OCI-LY1 (cell line): ENCODE results near the gene KRTAP10-5.

Experiments used
- H2AFZ ChIP-seq: fragments of 200-600 bp; sonication (generic), shearing (Covaris generic); 2 replicates; pipeline ENCODE4 v1.6.0; 2014; ENCODE audit warnings: antibody characterized with exemption, mild to moderate bottlenecking, low read length
- H3F3A ChIP-seq: fragments of 200-600 bp; sonication (generic), shearing (Covaris generic); 2 replicates; pipeline ENCODE4 v1.6.0; 2014; ENCODE audit warnings: mild to moderate bottlenecking, antibody characterized with exemption, low read length, moderate library complexity; ENCODE audit not compliant: insufficient read depth
- H3K27ac ChIP-seq: fragments of 200-600 bp; sonication (generic); 2 replicates; pipeline ENCODE4 v1.5.1; 2014; ENCODE audit warnings: low read length, mixed run types, mild to moderate bottlenecking, low read depth; ENCODE audit not compliant: poor library complexity, severe bottlenecking
- H3K27me3 ChIP-seq: fragments of 200-600 bp; sonication (generic); 2 replicates; pipeline ENCODE4 v1.6.0; 2014; ENCODE audit warnings: antibody characterized with exemption, mild to moderate bottlenecking, low read length, moderate library complexity; ENCODE audit not compliant: insufficient read depth
- H3K36me3 ChIP-seq: fragments of 200-600 bp; sonication (generic); 2 replicates; pipeline ENCODE4 v1.6.1; 2014; ENCODE audit warnings: mild to moderate bottlenecking, antibody characterized with exemption, low read length, moderate library complexity, mixed read lengths; ENCODE audit not compliant: insufficient read depth
- H3K4me1 ChIP-seq: fragments of 200-600 bp; sonication (generic); 2 replicates; pipeline ENCODE4 v1.5.1; 2014; ENCODE audit warnings: mild to moderate bottlenecking, low read length, moderate library complexity; ENCODE audit not compliant: insufficient read depth, severe bottlenecking
- H3K4me2 ChIP-seq: fragments of 200-600 bp; sonication (generic), shearing (Covaris generic); 2 replicates; pipeline ENCODE4 v1.6.1; 2014; ENCODE audit warnings: low read length
- H3K4me3 ChIP-seq: fragments of 200-600 bp; sonication (generic); 2 replicates; pipeline ENCODE4 v1.5.1; 2014; ENCODE audit warnings: low read length, low read depth, mild to moderate bottlenecking, mixed read lengths; ENCODE audit not compliant: poor library complexity, severe bottlenecking
- H3K79me2 ChIP-seq: fragments of 200-600 bp; shearing (Covaris generic); 2 replicates; pipeline ENCODE4 v1.6.1; 2016; ENCODE audit warnings: mixed run types, low read length, mixed read lengths; ENCODE audit not compliant: insufficient read depth
- H3K9ac ChIP-seq: fragments of 200-600 bp; sonication (generic), shearing (Covaris generic); 2 replicates; pipeline ENCODE4 v1.6.1; 2014; ENCODE audit warnings: mild to moderate bottlenecking, low read length, mixed read lengths
- H3K9me2 ChIP-seq: fragments of 200-600 bp; sonication (generic), shearing (Covaris generic); 2 replicates; pipeline ENCODE4 v1.6.1; 2014; ENCODE audit warnings: low read depth, mild to moderate bottlenecking, low read length, mixed read lengths
- H3K9me3 ChIP-seq: fragments of 200-600 bp; shearing (Covaris generic); 2 replicates; pipeline ENCODE4 v1.6.1; 2014; ENCODE audit warnings: low read length, mixed read lengths
- H4K20me1 ChIP-seq: fragments of 200-600 bp; sonication (generic), shearing (Covaris generic); 2 replicates; pipeline ENCODE4 v1.6.0; 2016; ENCODE audit warnings: mild to moderate bottlenecking, low read length; ENCODE audit not compliant: insufficient read depth
- CTCF ChIP-seq: fragments of 200-600 bp; sonication (generic), shearing (Covaris generic); IDR thresholded peaks from 2 replicates; pipeline ENCODE4 v1.5.1; 2017; ENCODE audit warnings: mild to moderate bottlenecking, antibody characterized with exemption, low read length, moderate library complexity, mixed read lengths
- EZH2 ChIP-seq: fragments of 200-600 bp; sonication (generic), shearing (Covaris generic); IDR thresholded peaks from 2 replicates; pipeline ENCODE4 v1.8.0; 2017; ENCODE audit warnings: borderline replicate concordance, mixed run types, mild to moderate bottlenecking, antibody characterized with exemption, low read length, moderate library complexity, mixed read lengths

Gene KRTAP10-5

GRCh38 chr21:44615911-44616590, 35.6 kb upstream of the KRTAP10-5 start:
- TF ChIP-seq CTCF (no peak), EZH2 (no peak)
- H3K4me2 ChIP-seq: no peak overlapping the region
- 0 out of 2 replicates have a peak, but pooled peaks cover 5% of the 10 kb centered on the region for H3K9me3 ChIP-seq
- H3K36me3 ChIP-seq: no peaks in the 10 kb centered on the region
- H4K20me1 ChIP-seq: no peaks in the 10 kb centered on the region
- H3K27me3 ChIP-seq: no peaks in the 10 kb centered on the region; the same call in 1 of the 2 replicates
- H3K4me3 ChIP-seq: no peak overlapping the region
- no peaks in the 10 kb centered on the region for H3K79me2 ChIP-seq
- no peaks in the 10 kb centered on the region for H3K9me2 ChIP-seq
- H3K9ac ChIP-seq: no peak overlapping the region
- no peaks in the 10 kb centered on the region for H3F3A ChIP-seq
- H2AFZ ChIP-seq: no peak overlapping the region
- no peak overlapping the region for H3K27ac ChIP-seq
- H3K4me1 ChIP-seq: peaks cover 6% of the 10 kb centered on the region

GRCh38 chr21:44615466-44615865, 35.1 kb upstream of the KRTAP10-5 start:
- no peaks in the 10 kb centered on the region for H3K79me2 ChIP-seq
- no peak overlapping the region for H2AFZ ChIP-seq
- no peak overlapping the region for H3K9ac ChIP-seq
- no peak overlapping the region for H3K27ac ChIP-seq
- H3K4me1 ChIP-seq: peaks cover 6% of the 10 kb centered on the region
- H3K4me2 ChIP-seq: no peak overlapping the region
- H3K27me3 ChIP-seq: no peaks in the 10 kb centered on the region
- no peak overlapping the region for H3K4me3 ChIP-seq
- H4K20me1 ChIP-seq: no peaks in the 10 kb centered on the region
- 0 out of 2 replicates have a peak, but pooled peaks cover 5% of the 10 kb centered on the region for H3K9me3 ChIP-seq
- H3K9me2 ChIP-seq: no peaks in the 10 kb centered on the region
- TF ChIP-seq CTCF (no peak), EZH2 (no peak)
- H3K36me3 ChIP-seq: no peaks in the 10 kb centered on the region
- no peaks in the 10 kb centered on the region for H3F3A ChIP-seq

GRCh38 chr21:44614961-44615391, 34.6 kb upstream of the KRTAP10-5 start:
- H3F3A ChIP-seq: no peaks in the 10 kb centered on the region
- no peaks in the 10 kb centered on the region for H3K27me3 ChIP-seq

More at GRCh38 chr21:44614961-44615391, 34.6 kb upstream of the KRTAP10-5 start:
- Histone ChIP-seq H3K9me3 (0 out of 2 replicates have a peak, but pooled peaks cover 4% of the 10 kb centered on the region), H3K4me2 (no peak overlapping the region), H3K4me3 (no peak overlapping the region), H3K27ac (no peak overlapping the region), H3K79me2 (no peaks in the 10 kb centered on the region), H3K4me1 (peaks cover 6% of the 10 kb centered on the region), H2AFZ (no peak overlapping the region), H3K9me2 (no peaks in the 10 kb centered on the region), H3K9ac (no peak overlapping the region), H4K20me1 (no peaks in the 10 kb centered on the region), H3K36me3 (no peaks in the 10 kb centered on the region)
- TF ChIP-seq CTCF (no peak), EZH2 (no peak)
